Loucy (cell line): ENCODE measurements around the gene RPS6KA6.

Source experiments
- CTCF ChIP-seq: fragments of 200-600 bp; sonication (generic); conservative IDR thresholded peaks from 2 replicates; pipeline ENCODE4 v1.5.1; 2014; ENCODE audit warnings: mild to moderate bottlenecking, antibody characterized with exemption, low read length
- EZH2phosphoT487 ChIP-seq: fragments of 200-600 bp; IDR thresholded peaks from 2 replicates; pipeline ENCODE4 v1.6.1; 2018; ENCODE audit warnings: antibody characterized with exemption, mild to moderate bottlenecking, moderate library complexity, borderline replicate concordance

- TF ChIP-seq CTCF (no peak), EZH2phosphoT487 (no peak)
These were observed 140.7 kb downstream of the RPS6KA6 start for GRCh38 chrX:84047339-84047738.
